ENCODE data around the gene NFX1.
"Not testable (repeated sequence)": the region's sequence is repeated elsewhere in the genome, so short reads cannot be mapped to it uniquely, and the experiment has no call there.

The NFX1 gene

GRCh38 chr9:33350310-33350709, 60.0 kb downstream of the NFX1 start:
- Histone ChIP-seq H3K36me3 (replicated peaks) (peaks cover 35% of the 10 kb centered on the region), H3K27me3 (replicated peaks) (no peaks in the 10 kb centered on the region), H3K27ac (peak overlapping the region; percentile 13), H3K4me3 (ENCODE audit: low read depth, low read length) (no peak overlapping the region)
- peak; percentile 16 for DNase-seq
- no peak for TF ChIP-seq CTCF (IDR thresholded peaks at IDR 0.05; ENCODE audit: low read depth, low read length, missing control alignments)
- in situ Hi-C loops (cut with HindIII; ENCODE audit: low pct_ligation_motif_present, low sequenced_read_pairs): no loop called here

- Histone ChIP-seq H3K4me3 (ENCODE audit: low read depth, low read length) (no peak overlapping the region), H3K36me3 (replicated peaks) (peaks cover 23% of the 10 kb centered on the region), H3K27ac (no peak overlapping the region), H3K27me3 (replicated peaks) (no peaks in the 10 kb centered on the region)
- no peak for DNase-seq
- TF ChIP-seq CTCF (IDR thresholded peaks at IDR 0.05; ENCODE audit: low read depth, low read length, missing control alignments): no peak
- in situ Hi-C loops (cut with HindIII; ENCODE audit: low pct_ligation_motif_present, low sequenced_read_pairs): no loop called here
Observed at GRCh38 chr9:33351547-33351946, 61.2 kb downstream of the NFX1 start.

- Histone ChIP-seq H3K36me3 (replicated peaks) (no peaks in the 10 kb centered on the region), H3K27me3 (replicated peaks) (no peaks in the 10 kb centered on the region), H3K4me3 (ENCODE audit: low read depth, low read length) (no peak overlapping the region), H3K27ac (no peak overlapping the region)
- no peak for TF ChIP-seq CTCF (IDR thresholded peaks at IDR 0.05; ENCODE audit: low read depth, low read length, missing control alignments)
- DNase-seq: peak; percentile 49
- in situ Hi-C loops (cut with HindIII; ENCODE audit: low pct_ligation_motif_present, low sequenced_read_pairs): no loop called here
Observed at GRCh38 chr9:33354651-33355211, 64.4 kb downstream of the NFX1 start.

GRCh38 chr9:33355933-33356332, 65.6 kb downstream of the NFX1 start:
- no peak overlapping the region for H3K27ac ChIP-seq
- no peaks in the 10 kb centered on the region for H3K27me3 ChIP-seq (replicated peaks)
- H3K36me3 ChIP-seq (replicated peaks): no peaks in the 10 kb centered on the region
- TF ChIP-seq CTCF (IDR thresholded peaks at IDR 0.05; ENCODE audit: low read depth, low read length, missing control alignments): no peak
- no peak for DNase-seq
- in situ Hi-C loops (cut with HindIII; ENCODE audit: low pct_ligation_motif_present, low sequenced_read_pairs): no loop called here
- H3K4me3 ChIP-seq (ENCODE audit: low read depth, low read length): no peak overlapping the region

GRCh38 chr9:33358641-33359040, 68.3 kb downstream of the NFX1 start:
- H3K27ac ChIP-seq; in situ Hi-C loops (cut with HindIII; ENCODE audit: low pct_ligation_motif_present, low sequenced_read_pairs); DNase-seq; H3K36me3 ChIP-seq (replicated peaks); H3K27me3 ChIP-seq (replicated peaks); H3K4me3 ChIP-seq (ENCODE audit: low read depth, low read length): not testable (repeated sequence)

GRCh38 chr9:33364127-33364526, 73.8 kb downstream of the NFX1 start:
- in situ Hi-C loops (cut with HindIII; ENCODE audit: low pct_ligation_motif_present, low sequenced_read_pairs): no loop called here
- Histone ChIP-seq H3K4me3 (ENCODE audit: low read depth, low read length) (no peak overlapping the region), H3K36me3 (replicated peaks) (peaks cover 32% of the 10 kb centered on the region), H3K27me3 (replicated peaks) (no peaks in the 10 kb centered on the region), H3K27ac (no peak overlapping the region)
- TF ChIP-seq CTCF (IDR thresholded peaks at IDR 0.05; ENCODE audit: low read depth, low read length, missing control alignments): no peak
- no peak for DNase-seq

GRCh38 chr9:33364814-33365213, 74.5 kb downstream of the NFX1 start:
- DNase-seq; H3K27ac ChIP-seq; H3K4me3 ChIP-seq (ENCODE audit: low read depth, low read length); in situ Hi-C loops (cut with HindIII; ENCODE audit: low pct_ligation_motif_present, low sequenced_read_pairs); H3K27me3 ChIP-seq (replicated peaks): not testable (repeated sequence)
- peaks cover 34% of the 10 kb centered on the region for H3K36me3 ChIP-seq (replicated peaks)

Data from brain microvascular endothelial cell (primary cell).